GM12891 (cell line): ENCODE results near the gene CSAD.

Experiments used
- PAX5 ChIP-seq: IDR thresholded peaks from 2 replicates; pipeline ENCODE4 v1.6.1; 2011; ENCODE audit warnings: low read length, moderate library complexity, mild to moderate bottlenecking; ENCODE audit not compliant: insufficient read depth, severe bottlenecking
- POLR2A ChIP-seq: IDR thresholded peaks from 2 replicates; pipeline ENCODE4 v1.6.1; 2011; ENCODE audit warnings: low read depth, low read length, control low read depth
- POLR2AphosphoS5 ChIP-seq: IDR thresholded peaks from 2 replicates; pipeline ENCODE4 v1.6.1; 2011; ENCODE audit warnings: low read depth, low read length, control low read depth
- POU2F2 ChIP-seq: IDR thresholded peaks from 2 replicates; pipeline ENCODE4 v1.6.1; 2011; ENCODE audit warnings: low read depth, mild to moderate bottlenecking, control low read depth, low read length, moderate library complexity
- SPI1 ChIP-seq: IDR thresholded peaks from 2 replicates; pipeline ENCODE4 v1.6.1; 2011; ENCODE audit warnings: low read depth, low read length, control low read depth
- TAF1 ChIP-seq: IDR thresholded peaks from 2 replicates; pipeline ENCODE4 v1.6.1; 2011; ENCODE audit warnings: low read depth, low read length, control low read depth

DNA sequence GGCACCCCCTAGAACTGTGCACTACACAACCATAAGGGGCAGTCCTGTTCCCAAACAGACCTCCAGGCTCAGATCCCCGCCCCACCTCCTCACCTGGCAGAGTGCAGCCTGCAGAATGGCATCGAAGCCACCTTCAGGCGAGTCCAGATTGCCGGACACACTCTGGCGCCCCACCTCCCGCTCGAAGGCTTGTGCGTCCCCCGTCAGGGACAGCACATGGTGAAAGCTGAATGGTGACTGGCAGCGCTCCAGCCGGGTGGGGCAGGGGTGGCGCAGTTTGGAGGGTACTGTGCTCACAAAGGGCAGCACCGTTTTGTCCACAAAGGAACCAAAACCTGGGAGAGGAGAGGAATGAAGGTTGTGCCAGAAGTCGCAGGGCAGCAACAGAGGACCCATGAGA, 15.8 kb upstream of the CSAD start:
- TF ChIP-seq POLR2AphosphoS5 = no peak; the same call in 1 of the 2 replicates
- no peak for TF ChIP-seq POLR2A
- no peak for TF ChIP-seq PAX5
- no peak for TF ChIP-seq POU2F2
- no peak for TF ChIP-seq SPI1
- TF ChIP-seq TAF1 = no peak
